ENCODE data around the gene FAM53A.

DNA sequence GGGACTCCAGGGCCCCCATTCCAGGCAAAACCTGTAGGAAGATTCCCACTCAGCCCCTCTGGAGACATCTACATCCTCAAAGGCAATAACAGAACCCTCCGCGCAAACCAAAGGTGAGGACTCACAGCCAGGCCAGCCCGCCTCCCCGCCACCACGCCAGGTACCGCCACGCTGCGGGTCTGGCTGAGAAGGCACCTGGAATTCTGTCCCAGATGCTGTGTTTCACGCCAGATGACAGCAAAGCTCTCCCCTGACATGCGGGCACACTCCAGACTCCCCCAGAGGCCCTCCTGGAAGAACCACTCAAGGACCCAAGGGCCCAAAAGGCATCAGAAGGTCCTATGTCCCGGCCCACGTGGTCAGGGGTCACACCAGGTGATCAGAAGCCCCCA, 59.6 kb downstream of the FAM53A start:
- TF ChIP-seq GATA2 (IDR thresholded peaks at IDR 0.05; ENCODE audit: low read depth, low read length), result no peak
- TF ChIP-seq GATA3 (IDR thresholded peaks at IDR 0.05; ENCODE audit: low read depth, low read length), result no peak
